DOHH2 (cell line): ENCODE results near the gene HAO2.

Experiments
- H3F3A ChIP-seq: fragments of 200-600 bp; sonication (generic), shearing (Covaris generic); 2 replicates; pipeline ENCODE4 v1.6.0; 2016; ENCODE audit warnings: antibody characterized with exemption, mild to moderate bottlenecking; ENCODE audit not compliant: control insufficient read depth, insufficient read depth
- H3K27ac ChIP-seq: fragments of 200-600 bp; sonication (generic); 2 replicates; pipeline ENCODE4 v1.5.1; 2014; ENCODE audit warnings: low read depth, mild to moderate bottlenecking, low read length, moderate library complexity
- H3K27me3 ChIP-seq: fragments of 200-600 bp; sonication (generic); 2 replicates; pipeline ENCODE4 v1.6.1; 2014; ENCODE audit warnings: mild to moderate bottlenecking, low read length, mixed read lengths; ENCODE audit not compliant: control insufficient read depth
- H3K36me3 ChIP-seq: fragments of 200-600 bp; sonication (generic); 2 replicates; pipeline ENCODE4 v1.6.1; 2014; ENCODE audit warnings: mild to moderate bottlenecking, low read length, moderate library complexity, mixed read lengths; ENCODE audit not compliant: control insufficient read depth
- H3K4me1 ChIP-seq: fragments of 200-600 bp; sonication (generic); 2 replicates; pipeline ENCODE4 v1.6.1; 2014; ENCODE audit warnings: mild to moderate bottlenecking, low read length, mixed read lengths; ENCODE audit not compliant: control insufficient read depth
- H3K4me2 ChIP-seq: fragments of 200-600 bp; sonication (generic); 2 replicates; pipeline ENCODE4 v1.6.0; 2014; ENCODE audit warnings: mild to moderate bottlenecking, low read length, moderate library complexity
- H3K4me3 ChIP-seq: fragments of 200-600 bp; sonication (generic); 2 replicates; pipeline ENCODE4 v1.5.1; 2014; ENCODE audit warnings: mild to moderate bottlenecking, low read length, mixed read lengths
- H3K79me2 ChIP-seq: fragments of 200-600 bp; sonication (generic); 2 replicates; pipeline ENCODE4 v1.6.1; 2014; ENCODE audit warnings: mild to moderate bottlenecking, low read length, mixed read lengths; ENCODE audit not compliant: control insufficient read depth
- H3K9me2 ChIP-seq: fragments of 200-600 bp; sonication (generic); replicated peaks from 2 replicates; pipeline ENCODE4 v1.6.1; 2014; ENCODE audit warnings: mild to moderate bottlenecking, low read length, mixed read lengths; ENCODE audit not compliant: control insufficient read depth
- H3K9me3 ChIP-seq: fragments of 200-600 bp; sonication (generic); 2 replicates; pipeline ENCODE4 v1.6.1; 2014; ENCODE audit warnings: antibody characterized with exemption, low read length, mixed read lengths; ENCODE audit not compliant: control insufficient read depth, insufficient read depth
- H4K20me1 ChIP-seq: fragments of 200-600 bp; sonication (generic); 2 replicates; pipeline ENCODE4 v1.6.0; 2014; ENCODE audit warnings: low read depth, mild to moderate bottlenecking, antibody characterized with exemption, low read length, moderate library complexity; ENCODE audit not compliant: control insufficient read depth, insufficient read depth
- EZH2phosphoT487 ChIP-seq: fragments of 200-600 bp; sonication (generic); IDR thresholded peaks from 2 replicates; pipeline ENCODE4 v1.6.1; 2017; ENCODE audit warnings: borderline replicate concordance, mild to moderate bottlenecking, antibody characterized with exemption, low read length, moderate library complexity, mixed read lengths
- TF ChIP-seq, protein P1 (sequence below): fragments of 200-600 bp; sonication (generic); IDR thresholded peaks from one replicate; pipeline ENCODE4 v1.5.1; 2014; ENCODE audit warnings: antibody characterized with exemption, mild to moderate bottlenecking, low read depth, low read length; ENCODE audit not compliant: poor library complexity, severe bottlenecking

HAO2 gene

GRCh38 chr1:119323216-119323982, 45.2 kb upstream of the HAO2 start:
- H3K4me3 ChIP-seq, result no peak overlapping the region
- no peaks in the 10 kb centered on the region for H3K9me3 ChIP-seq
- TF ChIP-seq, protein P1, sequence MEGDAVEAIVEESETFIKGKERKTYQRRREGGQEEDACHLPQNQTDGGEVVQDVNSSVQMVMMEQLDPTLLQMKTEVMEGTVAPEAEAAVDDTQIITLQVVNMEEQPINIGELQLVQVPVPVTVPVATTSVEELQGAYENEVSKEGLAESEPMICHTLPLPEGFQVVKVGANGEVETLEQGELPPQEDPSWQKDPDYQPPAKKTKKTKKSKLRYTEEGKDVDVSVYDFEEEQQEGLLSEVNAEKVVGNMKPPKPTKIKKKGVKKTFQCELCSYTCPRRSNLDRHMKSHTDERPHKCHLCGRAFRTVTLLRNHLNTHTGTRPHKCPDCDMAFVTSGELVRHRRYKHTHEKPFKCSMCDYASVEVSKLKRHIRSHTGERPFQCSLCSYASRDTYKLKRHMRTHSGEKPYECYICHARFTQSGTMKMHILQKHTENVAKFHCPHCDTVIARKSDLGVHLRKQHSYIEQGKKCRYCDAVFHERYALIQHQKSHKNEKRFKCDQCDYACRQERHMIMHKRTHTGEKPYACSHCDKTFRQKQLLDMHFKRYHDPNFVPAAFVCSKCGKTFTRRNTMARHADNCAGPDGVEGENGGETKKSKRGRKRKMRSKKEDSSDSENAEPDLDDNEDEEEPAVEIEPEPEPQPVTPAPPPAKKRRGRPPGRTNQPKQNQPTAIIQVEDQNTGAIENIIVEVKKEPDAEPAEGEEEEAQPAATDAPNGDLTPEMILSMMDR, result no peak
- TF ChIP-seq EZH2phosphoT487, result no peak
- no peak overlapping the region for H3K4me2 ChIP-seq
- no peak overlapping the region for H3K27ac ChIP-seq
- H3F3A ChIP-seq, result no peaks in the 10 kb centered on the region
- H4K20me1 ChIP-seq, result no peaks in the 10 kb centered on the region
- no peaks in the 10 kb centered on the region for H3K36me3 ChIP-seq
- H3K27me3 ChIP-seq, result no peaks in the 10 kb centered on the region
- H3K9me2 ChIP-seq, result no peaks in the 10 kb centered on the region
- no peaks in the 10 kb centered on the region for H3K4me1 ChIP-seq
- no peaks in the 10 kb centered on the region for H3K79me2 ChIP-seq

- Histone ChIP-seq H3K27ac (no peak overlapping the region), H3K9me2 (no peaks in the 10 kb centered on the region), H4K20me1 (no peaks in the 10 kb centered on the region), H3K4me3 (no peak overlapping the region), H3K4me1 (no peaks in the 10 kb centered on the region), H3F3A (no peaks in the 10 kb centered on the region), H3K36me3 (no peaks in the 10 kb centered on the region), H3K9me3 (no peaks in the 10 kb centered on the region), H3K79me2 (no peaks in the 10 kb centered on the region), H3K4me2 (no peak overlapping the region), H3K27me3 (no peaks in the 10 kb centered on the region)
- TF ChIP-seq, protein P1, result no peak
- no peak for TF ChIP-seq EZH2phosphoT487
Measured at GRCh38 chr1:119324198-119324597, 44.4 kb upstream of the HAO2 start.

GRCh38 chr1:119326251-119326650, 42.3 kb upstream of the HAO2 start:
- H3K4me2 ChIP-seq, result no peak overlapping the region

More at GRCh38 chr1:119326251-119326650, 42.3 kb upstream of the HAO2 start:
- Histone ChIP-seq H3K4me3 (no peak overlapping the region), H3K79me2 (no peaks in the 10 kb centered on the region), H3K9me2 (no peaks in the 10 kb centered on the region), H3K36me3 (no peaks in the 10 kb centered on the region), H3F3A (no peaks in the 10 kb centered on the region), H4K20me1 (no peaks in the 10 kb centered on the region), H3K27me3 (no peaks in the 10 kb centered on the region), H3K4me1 (no peaks in the 10 kb centered on the region), H3K27ac (no peak overlapping the region), H3K9me3 (no peaks in the 10 kb centered on the region)
- TF ChIP-seq, protein P1, result no peak
- TF ChIP-seq EZH2phosphoT487, result no peak
